ENCODE data around the gene AP1S1. TPM values are rescaled to one million over a fixed set of nuclear protein-coding genes. Genes with fewer than 3 reads are reported as not detected.

The AP1S1 gene
- total RNA-seq, 1 donor from 2014 or later, result 50.4 TPM

DNA sequence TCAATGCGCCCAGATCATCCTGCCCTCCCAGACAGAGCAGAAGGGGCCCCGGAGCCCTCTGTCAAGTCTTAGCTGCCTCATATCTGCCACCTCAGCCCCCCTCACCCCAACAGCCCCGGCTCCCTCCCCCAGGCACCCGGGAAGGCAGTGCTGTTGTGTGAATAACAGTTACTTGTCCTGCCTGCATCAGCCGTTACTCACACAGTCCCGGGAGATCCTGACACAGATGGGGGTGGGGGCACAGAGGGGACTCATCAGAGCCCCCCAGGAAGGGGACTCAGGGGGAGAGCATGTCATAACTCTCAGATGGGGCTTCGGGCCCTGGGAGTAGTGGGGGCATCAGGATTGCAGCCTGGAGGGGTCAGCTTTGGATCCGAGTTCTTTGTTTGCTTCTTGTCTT is 39.8 kb upstream of the AP1S1 start:
- TF ChIP-seq, protein P1, sequence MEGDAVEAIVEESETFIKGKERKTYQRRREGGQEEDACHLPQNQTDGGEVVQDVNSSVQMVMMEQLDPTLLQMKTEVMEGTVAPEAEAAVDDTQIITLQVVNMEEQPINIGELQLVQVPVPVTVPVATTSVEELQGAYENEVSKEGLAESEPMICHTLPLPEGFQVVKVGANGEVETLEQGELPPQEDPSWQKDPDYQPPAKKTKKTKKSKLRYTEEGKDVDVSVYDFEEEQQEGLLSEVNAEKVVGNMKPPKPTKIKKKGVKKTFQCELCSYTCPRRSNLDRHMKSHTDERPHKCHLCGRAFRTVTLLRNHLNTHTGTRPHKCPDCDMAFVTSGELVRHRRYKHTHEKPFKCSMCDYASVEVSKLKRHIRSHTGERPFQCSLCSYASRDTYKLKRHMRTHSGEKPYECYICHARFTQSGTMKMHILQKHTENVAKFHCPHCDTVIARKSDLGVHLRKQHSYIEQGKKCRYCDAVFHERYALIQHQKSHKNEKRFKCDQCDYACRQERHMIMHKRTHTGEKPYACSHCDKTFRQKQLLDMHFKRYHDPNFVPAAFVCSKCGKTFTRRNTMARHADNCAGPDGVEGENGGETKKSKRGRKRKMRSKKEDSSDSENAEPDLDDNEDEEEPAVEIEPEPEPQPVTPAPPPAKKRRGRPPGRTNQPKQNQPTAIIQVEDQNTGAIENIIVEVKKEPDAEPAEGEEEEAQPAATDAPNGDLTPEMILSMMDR (IDR thresholded peaks at IDR 0.05; ENCODE audit: partially characterized antibody, unreplicated experiment), result no peak
- no peaks in the 10 kb centered on the region for H3K36me3 Mint-ChIP-seq (ENCODE audit: unreplicated experiment)
- DNase-seq, result no peak
- H3K27me3 Mint-ChIP-seq (ENCODE audit: unreplicated experiment), result no peaks in the 10 kb centered on the region
- peaks cover under 1% of the 10 kb centered on the region for H3K4me1 Mint-ChIP-seq (ENCODE audit: low read depth, unreplicated experiment)
- H3K4me3 Mint-ChIP-seq (ENCODE audit: unreplicated experiment), result no peak overlapping the region
- H3K9me3 Mint-ChIP-seq (ENCODE audit: unreplicated experiment), result peaks cover 1% of the 10 kb centered on the region
- no peak overlapping the region for H3K27ac Mint-ChIP-seq (ENCODE audit: unreplicated experiment)

DNA sequence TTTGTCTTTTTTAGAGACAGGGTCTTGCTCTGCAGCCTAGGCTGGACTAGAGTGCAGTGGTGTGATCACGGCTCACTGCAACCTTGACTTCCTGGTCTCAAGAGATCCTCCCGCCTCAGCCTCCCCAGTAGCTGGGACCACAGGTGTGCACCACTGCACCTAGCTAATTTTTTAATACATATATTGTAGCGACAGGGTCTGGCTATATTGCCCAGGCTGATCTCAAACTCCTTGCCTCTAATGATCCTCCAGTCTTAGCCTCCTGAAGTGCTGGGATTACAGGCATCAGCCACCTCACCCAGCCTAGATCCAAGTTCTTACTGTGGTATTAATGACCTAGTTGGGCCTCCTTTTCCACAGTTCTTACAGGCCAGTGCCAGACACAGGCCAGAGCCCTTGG is 39.1 kb upstream of the AP1S1 start:
- TF ChIP-seq, protein P1 (IDR thresholded peaks at IDR 0.05; ENCODE audit: partially characterized antibody, unreplicated experiment), result no peak
- Mint-ChIP-seq H3K36me3 (ENCODE audit: unreplicated experiment) (no peaks in the 10 kb centered on the region), H3K4me3 (ENCODE audit: unreplicated experiment) (no peak overlapping the region), H3K27ac (ENCODE audit: unreplicated experiment) (no peak overlapping the region), H3K9me3 (ENCODE audit: unreplicated experiment) (no peaks in the 10 kb centered on the region), H3K27me3 (ENCODE audit: unreplicated experiment) (no peaks in the 10 kb centered on the region), H3K4me1 (ENCODE audit: low read depth, unreplicated experiment) (peaks cover 6% of the 10 kb centered on the region)
- no peak for DNase-seq

DNA sequence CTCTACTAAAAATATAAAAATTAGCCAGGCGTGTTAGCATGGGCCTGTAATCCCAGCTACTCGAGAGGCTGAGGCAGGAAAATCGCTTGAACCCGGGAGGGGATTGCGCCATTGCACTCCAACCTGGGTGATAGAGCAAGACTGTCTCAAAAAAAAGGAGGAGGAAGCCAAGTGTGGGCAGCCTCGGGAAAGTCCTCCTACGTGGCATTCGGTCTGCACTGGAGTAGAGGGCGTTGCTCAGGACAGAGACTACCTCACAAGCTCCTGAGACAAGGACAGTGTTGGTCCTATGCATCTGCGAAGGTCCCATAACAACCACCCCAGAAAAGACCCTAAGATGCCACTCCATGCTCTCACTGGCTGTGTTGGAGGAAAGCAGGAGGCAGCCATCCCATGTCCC is 37.4 kb upstream of the AP1S1 start:
- no peak for DNase-seq
- Mint-ChIP-seq H3K27me3 (ENCODE audit: unreplicated experiment) (no peaks in the 10 kb centered on the region), H3K36me3 (ENCODE audit: unreplicated experiment) (no peaks in the 10 kb centered on the region), H3K4me1 (ENCODE audit: low read depth, unreplicated experiment) (peaks cover 6% of the 10 kb centered on the region), H3K9me3 (ENCODE audit: unreplicated experiment) (no peaks in the 10 kb centered on the region), H3K27ac (ENCODE audit: unreplicated experiment) (no peak overlapping the region), H3K4me3 (ENCODE audit: unreplicated experiment) (no peak overlapping the region)
- TF ChIP-seq, protein P1 (IDR thresholded peaks at IDR 0.05; ENCODE audit: partially characterized antibody, unreplicated experiment), result no peak

DNA sequence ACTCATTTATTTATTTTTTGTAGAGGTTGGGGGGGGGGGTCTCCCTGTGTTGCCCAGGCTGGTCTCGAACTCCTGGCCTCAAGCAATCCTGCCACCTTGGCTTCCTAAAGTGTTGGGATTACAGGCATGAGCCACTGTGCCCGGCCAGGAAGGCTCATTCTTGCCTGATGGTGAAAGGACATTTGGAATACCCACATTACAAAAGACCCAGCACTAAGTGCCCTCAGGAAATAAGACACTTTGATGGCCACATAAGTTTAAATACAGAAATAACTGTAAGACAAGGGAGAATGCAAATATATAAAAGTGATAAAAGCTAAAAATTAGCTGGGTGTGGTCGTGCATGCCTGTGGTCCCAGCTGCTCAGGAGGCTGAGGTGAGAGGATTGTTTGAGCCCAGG is 35.4 kb upstream of the AP1S1 start:
- Mint-ChIP-seq H3K27me3 (ENCODE audit: unreplicated experiment) (peaks cover 2% of the 10 kb centered on the region), H3K4me1 (ENCODE audit: low read depth, unreplicated experiment) (peaks cover 8% of the 10 kb centered on the region), H3K4me3 (ENCODE audit: unreplicated experiment) (no peak overlapping the region), H3K36me3 (ENCODE audit: unreplicated experiment) (no peaks in the 10 kb centered on the region), H3K9me3 (ENCODE audit: unreplicated experiment) (no peaks in the 10 kb centered on the region), H3K27ac (ENCODE audit: unreplicated experiment) (no peak overlapping the region)
- no peak for DNase-seq
- TF ChIP-seq, protein P1 (IDR thresholded peaks at IDR 0.05; ENCODE audit: partially characterized antibody, unreplicated experiment), result no peak

DNA sequence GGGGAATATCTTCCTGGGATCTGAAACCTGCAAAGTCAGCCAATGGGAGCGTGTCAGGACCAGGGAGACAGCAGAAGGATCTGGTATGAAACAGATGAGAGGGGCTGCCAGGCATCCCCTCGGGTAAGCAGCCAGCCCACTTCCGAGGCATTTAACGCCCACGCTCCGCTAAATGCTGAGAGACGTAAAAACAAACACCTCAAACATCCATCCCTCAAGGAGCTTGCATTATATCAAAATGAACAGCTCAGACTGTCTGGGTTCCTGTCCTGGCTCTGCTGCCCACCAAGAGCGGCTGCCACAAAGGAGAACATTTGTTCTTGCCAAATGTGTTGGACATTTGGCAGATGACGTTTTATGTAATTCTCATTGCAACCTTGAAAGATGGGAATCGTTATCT is 34.4 kb upstream of the AP1S1 start:
- no peaks in the 10 kb centered on the region for H3K36me3 Mint-ChIP-seq (ENCODE audit: unreplicated experiment)
- peaks cover 2% of the 10 kb centered on the region for H3K27me3 Mint-ChIP-seq (ENCODE audit: unreplicated experiment)
- H3K4me3 Mint-ChIP-seq (ENCODE audit: unreplicated experiment), result no peak overlapping the region
- TF ChIP-seq, protein P1 (IDR thresholded peaks at IDR 0.05; ENCODE audit: partially characterized antibody, unreplicated experiment), result no peak
- H3K4me1 Mint-ChIP-seq (ENCODE audit: low read depth, unreplicated experiment), result peaks cover 8% of the 10 kb centered on the region
- no peak for DNase-seq
- H3K9me3 Mint-ChIP-seq (ENCODE audit: unreplicated experiment), result peaks cover 2% of the 10 kb centered on the region
- H3K27ac Mint-ChIP-seq (ENCODE audit: unreplicated experiment), result no peak overlapping the region
